Spinal cord (tissue), 10 donors: Measurements from ENCODE around the gene ILF3. TPM values are rescaled to one million over a fixed set of nuclear protein-coding genes. Genes with fewer than 3 reads are reported as not detected.

Experiments used
- DNase-seq, 6 donors: peaks; one replicate each; pipeline versions ENCODE4 v3.0.0 to v3.0.0-alpha.2; 2013 to 2015; ENCODE audit warnings: low spot score in 6 of 6, low read depth in 4 of 6
- H3K27ac ChIP-seq: one replicate; pipeline ENCODE4 v1.5.1; 2013; ENCODE audit warnings: low read depth, low read length, control low read depth
- H3K27me3 ChIP-seq: one replicate; pipeline ENCODE4 v1.6.1; 2013; ENCODE audit warnings: low read length; ENCODE audit not compliant: control insufficient read depth, insufficient read depth
- H3K36me3 ChIP-seq: one replicate; pipeline ENCODE4 v1.6.1; 2013; ENCODE audit warnings: low read length; ENCODE audit not compliant: control insufficient read depth, insufficient read depth
- H3K4me1 ChIP-seq: one replicate; pipeline ENCODE4 v1.6.1; 2013; ENCODE audit warnings: low read length; ENCODE audit not compliant: control insufficient read depth, insufficient read depth
- H3K4me3 ChIP-seq: one replicate; pipeline ENCODE4 v1.5.1; 2013; ENCODE audit warnings: low read depth, low read length, control low read depth
- H3K9me3 ChIP-seq: one replicate; pipeline ENCODE4 v1.6.1; 2013; ENCODE audit warnings: low read length; ENCODE audit not compliant: control insufficient read depth, insufficient read depth
- WGBS: methylation state at CpG from one replicate; pipeline ENCODE4 v1.1.5; 2013; ENCODE audit warnings: missing lambda C conversion rate; ENCODE audit not compliant: insufficient coverage; 5-methylcytosine and 5-hydroxymethylcytosine counted together
- polyA plus RNA-seq, 2 donors: library from polyadenylated mRNA; unstranded; fragments of 120-200 nt; gene quantifications; one replicate each; pipeline ENCODE4 v1.2.1, GENCODE V29; 2013; ENCODE audit not compliant: insufficient read length in 2 of 2
- total RNA-seq, 2 donors: library from RNA; depleted of rRNA in 1 of 2; stranded (reverse); fragments of 120-200 nt in 1 of 2; fragments of >200 nt in 1 of 2; gene quantifications; one replicate each; pipeline versions ENCODE4 v1.2.3 to v1.2.4, GENCODE V29; 2013 to 2014
- donor health status: healthy.

The ILF3 gene
- total and polyA plus RNA-seq, 4 donors = 89.8 to 267 (median 166) TPM

GRCh38 chr19:10691178-10691881 is 37.2 kb downstream of the ILF3 start:
- peaks cover 76% of the 10 kb centered on the region for H3K36me3 ChIP-seq
- H3K9me3 ChIP-seq = no peaks in the 10 kb centered on the region
- H3K4me1 ChIP-seq = peaks cover 29% of the 10 kb centered on the region
- no peak for DNase-seq
- H3K27ac ChIP-seq = no peak overlapping the region
- WGBS = 89% methylated on average over 23 of the region's 23 CpGs
- H3K27me3 ChIP-seq = no peaks in the 10 kb centered on the region
- H3K4me3 ChIP-seq = no peak overlapping the region

- Histone ChIP-seq H3K27ac (no peak overlapping the region), H3K9me3 (no peaks in the 10 kb centered on the region), H3K4me1 (peaks cover 26% of the 10 kb centered on the region), H3K36me3 (peaks cover 70% of the 10 kb centered on the region), H3K4me3 (no peak overlapping the region), H3K27me3 (no peaks in the 10 kb centered on the region)
- 82% methylated on average over 5 of the region's 5 CpGs for WGBS
- no peak for DNase-seq
Measured at GRCh38 chr19:10691883-10692282, 37.7 kb downstream of the ILF3 start.

DNA sequence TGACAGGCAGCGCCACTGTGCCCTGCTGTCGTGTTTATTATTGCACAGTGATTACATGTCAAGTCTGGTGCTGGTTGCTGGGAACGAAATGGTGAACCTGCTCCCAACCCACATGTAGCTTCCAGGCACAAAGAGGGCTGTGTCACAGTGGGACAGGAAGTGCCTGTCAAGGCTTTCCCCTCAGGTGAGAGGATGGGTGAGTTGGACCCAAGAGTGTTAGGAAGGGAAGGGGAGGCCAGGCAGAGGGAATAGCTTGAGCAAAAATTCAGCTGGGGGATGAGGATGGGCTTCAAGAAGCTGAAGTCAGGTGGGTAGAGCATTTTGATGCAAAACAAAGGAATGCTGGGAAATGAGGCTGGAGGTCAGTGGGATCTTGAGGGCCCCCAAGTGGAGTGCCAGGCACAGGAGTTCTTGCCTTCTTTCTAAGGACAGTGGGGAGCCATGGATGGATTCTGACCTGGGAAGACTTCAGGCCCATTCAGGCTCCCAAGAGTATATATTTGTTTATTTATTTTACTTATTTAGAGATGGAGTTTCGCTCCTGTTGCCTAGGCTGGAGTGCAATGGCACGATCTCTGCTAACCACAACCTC is 38.6 kb downstream of the ILF3 start:
- Histone ChIP-seq H3K27me3 (no peaks in the 10 kb centered on the region), H3K27ac (no peak overlapping the region), H3K36me3 (peaks cover 62% of the 10 kb centered on the region), H3K4me3 (no peak overlapping the region), H3K9me3 (no peaks in the 10 kb centered on the region), H3K4me1 (peaks cover 18% of the 10 kb centered on the region)
- no peak for DNase-seq
- WGBS = 83% methylated on average over 2 of the region's 5 CpGs

DNA sequence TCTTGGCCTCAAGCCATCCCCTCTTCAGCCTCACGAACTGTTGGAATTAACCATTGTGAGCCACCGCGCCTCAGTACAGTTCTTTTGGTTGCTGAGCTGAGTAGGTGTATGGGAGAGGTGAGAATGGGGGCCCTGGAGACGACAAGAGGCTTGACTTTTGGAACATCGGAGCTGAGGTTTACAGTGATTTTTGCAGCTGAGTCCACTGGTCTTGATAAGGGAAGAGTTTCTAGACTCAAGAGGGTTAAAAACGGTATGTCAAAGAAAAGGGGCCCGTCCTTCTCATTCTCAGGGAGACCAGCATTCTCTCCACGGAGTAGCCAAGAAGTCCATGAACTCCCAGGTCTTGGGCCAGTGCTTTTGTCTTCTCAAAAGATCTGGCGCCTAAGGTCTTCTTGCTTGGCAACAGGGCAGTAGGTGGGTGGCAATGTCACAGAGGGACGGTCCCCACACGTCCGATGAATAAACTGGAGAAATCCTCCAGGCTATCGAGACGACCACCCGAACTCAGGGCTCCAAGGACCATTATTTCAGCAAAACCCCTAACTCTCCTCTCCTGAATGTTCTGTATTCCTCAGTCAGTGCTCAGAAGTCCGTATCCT is 40.7 kb downstream of the ILF3 start:
- H3K36me3 ChIP-seq = peaks cover 42% of the 10 kb centered on the region
- no peaks in the 10 kb centered on the region for H3K9me3 ChIP-seq
- H3K27me3 ChIP-seq = no peaks in the 10 kb centered on the region
- WGBS = 40% methylated on average over 13 of the region's 16 CpGs
- H3K27ac ChIP-seq = no peak overlapping the region
- no peak for DNase-seq
- peaks cover 18% of the 10 kb centered on the region for H3K4me1 ChIP-seq
- H3K4me3 ChIP-seq = no peak overlapping the region

GRCh38 chr19:10695401-10696398 is 41.6 kb downstream of the ILF3 start:
- peak; percentile 70 to 98 (median 90) for DNase-seq
- Histone ChIP-seq H3K27me3 (no peaks in the 10 kb centered on the region), H3K36me3 (peaks cover 33% of the 10 kb centered on the region), H3K4me3 (peak overlapping the region; percentile 19), H3K27ac (no peak overlapping the region), H3K9me3 (no peaks in the 10 kb centered on the region), H3K4me1 (peaks cover 18% of the 10 kb centered on the region)
- WGBS = 8% methylated on average over 57 of the region's 59 CpGs

DNA sequence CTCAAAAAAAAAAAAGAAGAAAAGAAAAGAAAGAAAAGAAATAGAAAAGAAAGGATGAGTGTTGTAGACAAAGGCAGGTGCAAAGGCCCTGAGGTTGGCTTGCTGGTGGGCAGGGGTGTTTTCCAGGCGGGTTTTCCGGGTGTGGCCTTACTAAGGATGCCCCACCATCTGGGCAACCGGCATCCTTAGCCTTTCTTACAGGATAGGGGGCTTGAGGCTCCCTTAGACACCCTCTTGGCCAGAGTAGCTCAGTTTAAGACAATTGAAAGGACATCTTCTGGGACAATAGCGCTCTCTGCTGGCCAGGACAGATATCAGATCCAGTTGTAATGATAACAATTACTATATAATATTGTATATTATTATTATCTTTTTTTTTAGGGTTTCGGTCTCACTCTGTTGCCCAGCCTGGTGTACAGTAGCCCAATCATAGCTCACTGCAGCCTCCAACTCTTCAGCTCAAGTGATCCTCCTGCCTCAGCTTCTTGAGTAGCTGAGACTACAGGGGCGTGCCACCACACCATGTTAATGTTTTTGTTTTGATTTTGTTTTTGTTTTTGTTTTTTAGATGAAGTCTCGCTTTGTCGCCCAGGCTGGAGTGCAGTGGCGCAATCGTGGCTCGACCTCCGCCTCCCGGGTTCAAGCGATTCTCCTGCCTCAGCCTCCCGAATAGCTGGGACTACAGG is 45.6 kb downstream of the ILF3 start:
- DNase-seq = peak in 2 of 6 donors; percentile 39 to 46
- H3K4me3 ChIP-seq = no peak overlapping the region
- no peak overlapping the region for H3K27ac ChIP-seq
- H3K4me1 ChIP-seq = peaks cover 34% of the 10 kb centered on the region
- no peaks in the 10 kb centered on the region for H3K9me3 ChIP-seq
- no peaks in the 10 kb centered on the region for H3K27me3 ChIP-seq
- 59% methylated on average over 12 of the region's 15 CpGs for WGBS
- peaks cover 14% of the 10 kb centered on the region for H3K36me3 ChIP-seq

- peak overlapping the region; percentile 93 for H3K4me3 ChIP-seq
- peaks cover 16% of the 10 kb centered on the region for H3K4me1 ChIP-seq
- no peaks in the 10 kb centered on the region for H3K27me3 ChIP-seq
- peak overlapping the region; percentile 65 for H3K27ac ChIP-seq
- H3K36me3 ChIP-seq = peaks cover 31% of the 10 kb centered on the region
- H3K9me3 ChIP-seq = no peaks in the 10 kb centered on the region
- DNase-seq = peak in 2 of 6 donors; percentile 50 to 69
- 1% methylated on average over 22 of the region's 24 CpGs for WGBS
Measured at GRCh38 chr19:10701955-10702525, 47.9 kb downstream of the ILF3 start.

GRCh38 chr19:10706990-10707389 is 52.8 kb downstream of the ILF3 start:
- no peak for DNase-seq
- Histone ChIP-seq H3K27ac (no peak overlapping the region), H3K4me3 (no peak overlapping the region), H3K36me3 (peaks cover 64% of the 10 kb centered on the region), H3K4me1 (peaks cover 5% of the 10 kb centered on the region), H3K9me3 (no peaks in the 10 kb centered on the region), H3K27me3 (no peaks in the 10 kb centered on the region)
- 84% methylated on average over 6 of the region's 12 CpGs for WGBS
